HepG2 (cell line): ENCODE measurements around the gene CRY1. TPM values are rescaled to one million over a fixed set of nuclear protein-coding genes. Genes with fewer than 3 reads are reported as not detected.

ENCODE experiments used
- AFF4 ChIP-seq: sonication (generic); formaldehyde crosslinking; IDR thresholded peaks from 2 replicates; pipeline ENCODE4 v1.4.0; 2020; ENCODE audit warnings: missing genetic modification reagents
- AGO1 ChIP-seq: fragments of 200-400 bp; formaldehyde crosslinking; IDR thresholded peaks from 2 replicates; pipeline ENCODE4 v1.6.1; 2017; ENCODE audit warnings: mild to moderate bottlenecking, low read depth, low read length, moderate library complexity; ENCODE audit not compliant: poor library complexity, severe bottlenecking
- ATF7-NPFF ChIP-seq: sonication (generic); formaldehyde crosslinking; IDR thresholded peaks from 2 replicates; pipeline ENCODE4 v1.8.1; 2023; ENCODE audit warnings: mild to moderate bottlenecking, low read depth, missing genetic modification reagents, moderate library complexity
- CC2D1A ChIP-seq: sonication (generic); formaldehyde crosslinking; IDR thresholded peaks from 2 replicates; pipeline ENCODE4 v1.8.1; 2023; ENCODE audit warnings: mild to moderate bottlenecking, missing genetic modification reagents
- DR1 ChIP-seq: sonication (generic); formaldehyde crosslinking; IDR thresholded peaks from 2 replicates; pipeline ENCODE4 v1.8.0; 2021; ENCODE audit warnings: mild to moderate bottlenecking, missing genetic modification reagents, inconsistent platforms
- FOXO1 ChIP-seq: sonication (generic); formaldehyde crosslinking; IDR thresholded peaks from 2 replicates; pipeline ENCODE4 v1.4.0; 2020; ENCODE audit warnings: missing genetic modification reagents
- MIER3 ChIP-seq: IDR thresholded peaks from 2 replicates; pipeline ENCODE4 v1.6.1; 2016; ENCODE audit warnings: missing compliant biosample characterization, borderline replicate concordance
- MXD1 ChIP-seq: sonication (generic); formaldehyde crosslinking; IDR thresholded peaks from 2 replicates; pipeline ENCODE4 v1.4.0; 2020; ENCODE audit warnings: mild to moderate bottlenecking, missing genetic modification reagents
- NR2C2 ChIP-seq: sonication (generic); formaldehyde crosslinking; IDR thresholded peaks from 2 replicates; pipeline ENCODE4 v1.4.0; 2020; ENCODE audit warnings: missing genetic modification reagents, mild to moderate bottlenecking, moderate library complexity, borderline replicate concordance
- PBX3 ChIP-seq: sonication (generic); formaldehyde crosslinking; IDR thresholded peaks from 2 replicates; pipeline ENCODE4 v1.8.1; 2023; ENCODE audit warnings: missing genetic modification reagents, inconsistent platforms, borderline replicate concordance
- PHF20 ChIP-seq: sonication (generic); formaldehyde crosslinking; IDR thresholded peaks from 2 replicates; pipeline ENCODE4 v1.5.0; 2020; ENCODE audit warnings: mild to moderate bottlenecking, missing genetic modification reagents
- PLRG1 ChIP-seq: fragments of 450-650 bp; conservative IDR thresholded peaks from 2 replicates; pipeline ENCODE4 v1.6.1; 2016
- POLR2G ChIP-seq: fragments of 200-400 bp; formaldehyde crosslinking; IDR thresholded peaks from 2 replicates; pipeline ENCODE4 v1.6.1; 2018; ENCODE audit warnings: mild to moderate bottlenecking, low read depth, low read length, moderate library complexity
- THAP7 ChIP-seq: sonication (generic); formaldehyde crosslinking; IDR thresholded peaks from 2 replicates; pipeline ENCODE4 v1.8.1; 2023; ENCODE audit warnings: mild to moderate bottlenecking, missing genetic modification reagents
- TOPORS ChIP-seq: sonication (generic); formaldehyde crosslinking; IDR thresholded peaks from 2 replicates; pipeline ENCODE4 v1.8.0; 2023; ENCODE audit warnings: mild to moderate bottlenecking, missing genetic modification reagents
- ZNF225 ChIP-seq: sonication (generic); formaldehyde crosslinking; IDR thresholded peaks from 2 replicates; pipeline ENCODE4 v1.4.0; 2020; ENCODE audit warnings: mild to moderate bottlenecking, missing genetic modification reagents
- ZNF34 ChIP-seq: sonication (generic); formaldehyde crosslinking; IDR thresholded peaks from 2 replicates; pipeline ENCODE4 v1.4.0; 2020; ENCODE audit warnings: mild to moderate bottlenecking, missing genetic modification reagents, borderline replicate concordance
- ZNF766 ChIP-seq: sonication (generic); formaldehyde crosslinking; IDR thresholded peaks from 2 replicates; pipeline ENCODE4 v1.5.0; 2020; ENCODE audit warnings: missing genetic modification reagents, borderline replicate concordance
- ZNF83 ChIP-seq: sonication (generic); formaldehyde crosslinking; IDR thresholded peaks from 2 replicates; pipeline ENCODE4 v1.4.0; 2020; ENCODE audit warnings: missing genetic modification reagents, mild to moderate bottlenecking, borderline replicate concordance
- polyA plus RNA-seq, 8 experiments: library from polyadenylated mRNA; depleted of rRNA in 3 of 8; stranded (reverse) in 7 of 8; unstranded in 1 of 8; fragments of >200 nt; fragmentation: Illumina TruSeq in 4 of 8; extraction: Trizol in 4 of 8; gene quantifications; 2 replicates each; pipeline versions ENCODE4 v1.2.1 to v1.2.3, GENCODE V29; 2011 to 2016; ENCODE audit warnings: low read depth in 4 of 8, missing spikeins in 1 of 8, mixed read lengths in 1 of 8; ENCODE audit not compliant: insufficient read depth in 1 of 8
- total RNA-seq, 5 experiments: library from RNA; depleted of rRNA; stranded (reverse); fragments of >200 nt; fragmentation: Illumina TruSeq; extraction: Trizol; gene quantifications; 2 replicates each; pipeline ENCODE4 v1.2.3, GENCODE V29; 2016; ENCODE audit warnings: low read depth in 1 of 5
- TF ChIP-seq, protein P1 (sequence below): sonication (generic); formaldehyde crosslinking; IDR thresholded peaks from 2 replicates; pipeline ENCODE4 v1.4.0; 2020; ENCODE audit warnings: missing genetic modification reagents, borderline replicate concordance

The CRY1 gene
- total and polyA plus RNA-seq, 2 of the 13 experiments (the other 11 are each of a cell fraction or from before 2014, with no cell fraction given) = 11.4 to 13.9 TPM

DNA sequence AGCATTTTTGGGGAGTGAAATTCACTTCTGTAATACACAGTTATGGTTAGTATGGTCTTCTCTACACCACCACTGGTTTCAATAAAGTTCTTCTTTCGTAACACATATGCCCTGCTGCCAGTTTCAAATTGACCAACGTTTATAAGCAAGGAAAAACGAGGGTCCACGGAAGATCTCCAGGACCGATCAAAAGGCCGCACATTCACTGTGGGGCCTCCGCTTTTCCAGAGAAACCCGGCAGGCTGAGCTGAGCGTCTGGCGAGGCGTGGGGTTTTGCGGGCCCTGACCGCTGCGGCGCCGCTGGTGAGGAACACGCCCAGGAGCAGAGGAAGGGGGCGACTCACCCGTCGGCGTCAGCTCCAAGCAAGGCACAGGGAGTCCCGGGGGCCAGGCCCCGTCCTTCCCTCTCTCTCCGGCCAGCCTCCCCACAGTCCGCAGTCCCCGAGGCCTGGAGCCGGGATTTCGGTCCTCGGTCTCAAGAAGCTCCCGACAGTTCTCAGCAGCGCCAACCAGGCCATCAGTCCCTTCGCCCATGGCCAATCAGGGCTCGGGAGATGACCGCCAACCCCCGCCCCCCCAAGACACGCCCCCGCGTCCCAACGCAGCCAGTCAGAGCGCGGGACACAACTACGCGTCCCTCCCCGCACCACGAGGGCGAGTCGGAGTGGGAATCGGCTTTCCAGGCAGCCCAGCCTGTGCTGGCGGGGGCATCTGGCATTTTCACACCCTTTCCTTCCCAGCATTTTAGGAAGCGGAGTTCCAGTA, 106.5 kb downstream of the CRY1 start, which contains the start of gene MTERF2 (continued):
- TF ChIP-seq, protein P1, sequence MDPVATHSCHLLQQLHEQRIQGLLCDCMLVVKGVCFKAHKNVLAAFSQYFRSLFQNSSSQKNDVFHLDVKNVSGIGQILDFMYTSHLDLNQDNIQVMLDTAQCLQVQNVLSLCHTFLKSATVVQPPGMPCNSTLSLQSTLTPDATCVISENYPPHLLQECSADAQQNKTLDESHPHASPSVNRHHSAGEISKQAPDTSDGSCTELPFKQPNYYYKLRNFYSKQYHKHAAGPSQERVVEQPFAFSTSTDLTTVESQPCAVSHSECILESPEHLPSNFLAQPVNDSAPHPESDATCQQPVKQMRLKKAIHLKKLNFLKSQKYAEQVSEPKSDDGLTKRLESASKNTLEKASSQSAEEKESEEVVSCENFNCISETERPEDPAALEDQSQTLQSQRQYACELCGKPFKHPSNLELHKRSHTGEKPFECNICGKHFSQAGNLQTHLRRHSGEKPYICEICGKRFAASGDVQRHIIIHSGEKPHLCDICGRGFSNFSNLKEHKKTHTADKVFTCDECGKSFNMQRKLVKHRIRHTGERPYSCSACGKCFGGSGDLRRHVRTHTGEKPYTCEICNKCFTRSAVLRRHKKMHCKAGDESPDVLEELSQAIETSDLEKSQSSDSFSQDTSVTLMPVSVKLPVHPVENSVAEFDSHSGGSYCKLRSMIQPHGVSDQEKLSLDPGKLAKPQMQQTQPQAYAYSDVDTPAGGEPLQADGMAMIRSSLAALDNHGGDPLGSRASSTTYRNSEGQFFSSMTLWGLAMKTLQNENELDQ (CRISPR knock-in tag) = no peak
- TF ChIP-seq ATF7-NPFF (no peak; the same call in 1 of the 2 replicates), ZNF83 (CRISPR knock-in tag) (peak; percentile 85; the same call in 1 of the 2 replicates), AGO1 (no peak), CC2D1A (CRISPR knock-in tag) (no peak), ZNF34 (CRISPR knock-in tag) (0 out of 2 replicates have a peak, but pooled peaks have one; percentile 30), PBX3 (no peak), AFF4 (CRISPR knock-in tag) (0 out of 2 replicates have a peak, but pooled peaks have one; percentile 10), DR1 (CRISPR knock-in tag) (peak; percentile 53; the same call in 1 of the 2 replicates), THAP7 (CRISPR knock-in tag) (no peak), TOPORS (peak; percentile 69; the same call in 1 of the 2 replicates), ZNF766 (CRISPR knock-in tag) (no peak; the same call in 1 of the 2 replicates), POLR2G (peak; percentile 82), MXD1 (CRISPR knock-in tag) (peak; percentile 75; the same call in 1 of the 2 replicates), ZNF225 (CRISPR knock-in tag) (peak; percentile 87), FOXO1 (CRISPR knock-in tag) (peak; percentile 33; the same call in 1 of the 2 replicates), MIER3 (CRISPR knock-in tag) (peak; percentile 83; the same call in 1 of the 2 replicates), PHF20 (CRISPR knock-in tag) (peak; percentile 63; the same call in 1 of the 2 replicates), PLRG1 (no peak), NR2C2 (peak; percentile 34)
